Skin of body (tissue), 2 donors: Measurements from ENCODE around the gene HDAC9. TPM values are rescaled to one million over a fixed set of nuclear protein-coding genes. Genes with fewer than 3 reads are reported as not detected.
A peak's percentile ranks its signal among the peaks of the same experiment; 100 is the strongest.

Source experiments
- DNase-seq: peaks from one replicate; lab custom pipeline; 2025; lab: John Stamatoyannopoulos, UW
- total RNA-seq: library from RNA; depleted of rRNA; stranded (reverse); fragments of >200 nt; gene quantifications from one replicate; pipeline ENCODE4 v1.2.3, GENCODE V29; 2014

The HDAC9 gene
- total RNA-seq, 1 donor from 2014 or later: 28.2 TPM

- no peak for DNase-seq
Measured at GRCh38 chr7:18580950-18581349, 85.4 kb downstream of the HDAC9 start.

DNA sequence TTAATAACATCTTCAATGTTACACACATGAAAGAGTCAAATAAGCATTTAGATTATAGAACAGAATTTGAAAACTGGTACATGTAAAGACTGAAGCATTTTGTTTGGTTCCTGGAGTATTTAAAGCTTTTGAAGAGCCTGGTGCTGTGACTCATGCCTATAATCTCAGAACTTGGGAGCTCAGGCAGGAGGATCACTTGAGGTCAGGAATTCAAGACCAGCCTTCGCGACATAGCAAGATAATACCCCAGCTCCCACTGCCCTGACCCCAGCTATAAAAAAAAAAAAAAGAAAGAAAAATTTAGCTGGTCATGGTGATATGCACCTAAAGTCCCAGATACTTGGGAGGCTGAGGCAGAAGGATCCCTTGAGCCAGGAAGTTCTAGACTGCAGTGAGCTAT lies 87.8 kb downstream of the HDAC9 start:
- DNase-seq: no peak

DNA sequence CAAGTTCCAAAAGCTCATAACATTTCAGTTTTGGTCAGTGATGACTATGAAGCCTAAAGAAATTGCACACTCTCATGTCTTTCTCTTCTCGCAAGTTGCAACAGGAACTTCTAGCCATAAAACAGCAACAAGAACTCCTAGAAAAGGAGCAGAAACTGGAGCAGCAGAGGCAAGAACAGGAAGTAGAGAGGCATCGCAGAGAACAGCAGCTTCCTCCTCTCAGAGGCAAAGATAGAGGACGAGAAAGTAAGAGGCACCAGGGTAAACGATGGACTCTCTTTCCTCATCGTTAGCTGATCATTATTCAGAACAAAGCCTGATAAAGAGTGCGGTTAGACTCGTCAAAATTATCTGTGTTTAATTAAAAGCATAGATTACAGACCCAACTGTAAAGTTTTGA lies 94.7 kb downstream of the HDAC9 start:
- DNase-seq: no peak

- DNase-seq: peak; percentile 78
Measured at GRCh38 chr7:18590744-18591340, 95.3 kb downstream of the HDAC9 start.

GRCh38 chr7:18593602-18594279 lies 98.2 kb downstream of the HDAC9 start:
- no peak for DNase-seq

DNA sequence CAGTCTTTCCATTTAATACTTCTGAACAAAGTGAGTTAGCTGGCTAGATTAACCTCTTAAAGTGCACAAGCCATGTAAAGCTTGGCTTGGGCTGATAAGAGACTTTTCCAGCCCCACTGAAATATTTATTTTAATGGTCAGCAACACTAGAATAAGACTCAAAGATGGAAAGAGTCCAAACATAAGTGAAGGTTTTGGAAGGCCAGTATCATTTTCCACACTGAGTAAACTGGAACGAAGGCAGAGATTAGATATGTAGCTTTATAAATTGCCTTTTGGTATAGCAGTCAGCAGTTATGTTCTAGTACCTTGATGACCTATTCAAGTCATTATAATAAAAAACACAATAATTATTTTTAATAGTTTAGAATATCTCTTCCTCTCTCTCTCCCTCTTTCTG lies 102.2 kb downstream of the HDAC9 start:
- no peak for DNase-seq

DNA sequence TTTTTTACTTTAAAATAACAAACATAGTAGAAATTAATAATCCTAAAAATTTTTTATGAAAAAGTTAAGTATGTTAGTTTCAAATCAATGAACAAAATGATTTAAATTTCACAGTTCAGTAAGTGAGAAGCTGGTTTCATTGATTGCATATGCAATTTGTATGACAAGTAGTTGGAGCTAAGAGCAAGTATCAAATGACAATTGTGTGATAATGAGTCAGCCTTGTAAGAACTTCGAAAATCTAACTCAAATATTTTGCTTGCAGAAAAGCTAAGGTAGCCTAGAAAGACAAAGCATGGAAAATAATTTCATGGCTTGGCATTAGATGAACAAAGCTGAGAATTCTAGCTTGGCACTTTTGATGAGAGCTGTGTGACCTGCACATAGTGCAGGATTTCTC lies 111.5 kb downstream of the HDAC9 start:
- no peak for DNase-seq

GRCh38 chr7:18610331-18610948 lies 114.9 kb downstream of the HDAC9 start:
- no peak for DNase-seq

- no peak for DNase-seq
Measured at GRCh38 chr7:18614841-18615240, 119.3 kb downstream of the HDAC9 start.

DNA sequence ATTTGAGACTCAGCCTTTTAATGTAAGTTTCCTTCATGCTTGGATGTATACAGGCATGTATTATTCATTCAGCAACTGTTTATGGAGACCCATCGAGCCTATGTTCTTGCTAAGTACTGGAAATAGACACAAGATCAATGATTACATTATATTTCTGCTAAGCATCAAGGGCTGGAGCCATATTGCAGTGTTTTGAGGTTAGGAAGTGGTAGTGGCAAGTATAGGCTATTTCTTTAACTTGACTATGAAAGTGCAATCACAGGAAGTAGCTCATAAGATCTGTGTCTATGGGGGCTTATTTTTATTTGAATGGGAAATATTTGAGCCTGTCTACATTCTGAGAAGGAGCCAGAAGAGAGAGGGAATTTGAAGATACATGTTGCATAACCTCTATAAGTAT lies 123.8 kb downstream of the HDAC9 start:
- no peak for DNase-seq

GRCh38 chr7:18623389-18623788 lies 127.8 kb downstream of the HDAC9 start:
- DNase-seq: no peak

GRCh38 chr7:18624459-18624858 lies 128.9 kb downstream of the HDAC9 start:
- no peak for DNase-seq

DNA sequence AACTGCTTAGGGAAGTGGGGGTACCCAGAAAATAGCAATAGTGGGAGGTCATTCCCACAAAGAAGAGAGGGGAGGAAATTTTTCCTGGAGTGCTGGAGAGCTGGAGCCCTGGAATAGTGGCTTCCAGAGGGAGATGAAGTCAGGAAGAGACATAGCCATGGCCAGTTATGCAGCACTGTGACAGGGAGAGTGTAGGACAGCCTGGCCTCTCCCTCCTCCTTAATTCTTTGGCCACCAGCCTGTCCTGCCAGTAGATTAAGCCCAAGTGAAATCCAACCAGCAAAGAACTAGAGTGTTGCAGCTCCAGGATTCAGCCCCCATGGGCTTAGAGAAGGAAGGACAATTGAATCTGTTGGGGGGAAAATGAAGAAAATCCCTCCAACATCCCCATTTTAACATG lies 130.5 kb downstream of the HDAC9 start:
- no peak for DNase-seq

GRCh38 chr7:18626717-18627116 lies 131.2 kb downstream of the HDAC9 start:
- DNase-seq: no peak

GRCh38 chr7:18637516-18637915 lies 142.0 kb downstream of the HDAC9 start:
- no peak for DNase-seq

GRCh38 chr7:18638594-18639452 lies 143.3 kb downstream of the HDAC9 start:
- DNase-seq: no peak

- DNase-seq: no peak
Measured at GRCh38 chr7:18639711-18640110, 144.2 kb downstream of the HDAC9 start.

DNA sequence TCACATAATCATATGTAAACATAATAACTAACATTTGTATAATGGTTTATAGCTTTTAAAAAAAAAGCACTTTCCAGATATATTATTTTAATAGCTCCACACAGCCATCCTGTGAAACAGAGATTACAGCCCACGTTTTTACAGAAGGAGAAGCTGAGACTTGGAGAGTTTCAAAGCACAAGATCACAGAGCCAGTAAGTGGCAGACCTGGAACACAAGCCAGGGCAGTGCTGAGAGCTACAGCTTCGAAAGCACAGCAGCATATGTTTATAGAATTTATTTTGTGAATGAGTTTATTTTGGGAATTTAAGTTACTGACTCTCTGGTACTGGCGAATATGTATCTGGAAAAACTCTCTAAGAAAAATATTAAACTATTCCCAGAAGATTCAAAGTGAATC lies 149.4 kb downstream of the HDAC9 start:
- DNase-seq: no peak

DNA sequence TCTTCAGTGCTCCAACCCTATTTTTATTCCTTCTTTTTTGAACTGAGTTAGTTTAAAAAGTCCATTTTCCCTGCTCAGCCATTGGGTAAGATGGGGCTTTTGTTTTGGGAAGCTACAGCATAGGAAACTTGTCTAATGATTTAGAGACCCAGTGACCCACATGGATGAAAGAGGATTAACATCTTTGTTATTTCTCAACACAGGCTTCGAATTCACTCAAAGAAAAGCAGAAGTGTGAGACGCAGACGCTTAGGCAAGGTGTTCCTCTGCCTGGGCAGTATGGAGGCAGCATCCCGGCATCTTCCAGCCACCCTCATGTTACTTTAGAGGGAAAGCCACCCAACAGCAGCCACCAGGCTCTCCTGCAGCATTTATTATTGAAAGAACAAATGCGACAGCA lies 152.0 kb downstream of the HDAC9 start:
- no peak for DNase-seq

DNA sequence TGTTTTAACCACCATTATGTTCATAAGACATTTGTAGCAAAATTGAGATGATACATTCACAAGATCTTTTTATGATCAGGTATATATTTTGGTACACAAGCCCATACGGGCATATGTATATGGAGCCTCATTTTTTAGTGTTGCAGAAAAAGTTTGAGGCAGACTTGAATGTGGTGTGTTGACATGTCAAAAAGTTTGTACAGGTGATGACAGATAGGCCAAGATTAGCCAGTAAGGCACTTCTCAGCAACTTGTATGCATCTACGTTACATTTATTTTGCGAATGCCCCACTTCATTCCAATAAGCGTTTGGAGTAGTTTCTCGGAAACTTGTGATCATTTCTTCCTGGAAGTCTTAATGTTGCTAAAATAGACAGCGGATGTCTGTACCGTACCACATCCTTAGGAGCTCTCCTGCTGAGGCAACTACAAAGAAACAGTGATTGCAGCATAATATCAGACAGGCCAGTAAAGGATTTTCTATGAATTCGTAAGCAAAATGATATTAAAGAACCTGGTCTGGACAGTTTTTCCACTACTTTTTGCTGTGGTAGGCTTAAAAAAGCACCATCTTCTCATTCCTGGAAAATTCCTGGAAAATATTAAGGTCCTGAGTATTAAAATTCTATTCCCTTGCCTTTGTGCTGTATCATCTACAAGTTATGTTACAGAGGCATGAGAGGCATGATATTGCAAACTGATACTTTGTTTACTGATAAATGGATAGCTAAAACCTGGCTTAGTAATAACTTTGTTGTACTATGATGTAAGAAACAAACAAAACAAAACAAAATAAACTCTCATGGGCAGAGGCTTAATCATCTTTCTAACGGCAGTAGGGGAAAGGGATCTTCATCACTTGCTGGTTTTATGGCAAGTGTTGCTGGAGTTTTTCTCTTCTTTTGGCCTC lies 153.6 kb downstream of the HDAC9 start:
- DNase-seq: no peak
